ENCODE results near the gene POLK. TPM values are rescaled to one million over a fixed set of nuclear protein-coding genes. Genes with fewer than 3 reads are reported as not detected.
"Not testable (repeated sequence)": the region's sequence is repeated elsewhere in the genome, so short reads cannot be mapped to it uniquely, and the experiment has no call there.

The POLK gene
- total RNA-seq, 3 donors from 2014 or later: 44.0 to 58.4 (median 44.9) TPM

GRCh38 chr5:75567710-75568109 is 56.0 kb downstream of the POLK start:
- no peaks in the 10 kb centered on the region for H3K36me3 ChIP-seq
- TF ChIP-seq POLR2A (IDR thresholded peaks at IDR 0.05): no peak
- no peak for TF ChIP-seq CTCF (IDR thresholded peaks at IDR 0.05)
- TF ChIP-seq POLR2AphosphoS5 (IDR thresholded peaks at IDR 0.05): no peak
- DNase-seq (ENCODE audit: low spot score in 2 of 2): no peak
- peaks cover 0 to 10% of the 10 kb centered on the region in 2 donors for H3K4me1 ChIP-seq
- H3K4me3 ChIP-seq: no peak overlapping the region
- H3K27me3 ChIP-seq: no peaks in the 10 kb centered on the region
- intact Hi-C loops (cut with DNase I; ENCODE audit: low total_unique reads): no loop called here
- peaks cover 0 to 9% of the 10 kb centered on the region in 2 donors for H3K9me3 ChIP-seq
- peak overlapping the region; percentile 21 to 41 for H3K27ac ChIP-seq

- Histone ChIP-seq H3K27me3 (no peaks in the 10 kb centered on the region), H3K9me3 (peaks cover 0 to 9% of the 10 kb centered on the region in 2 donors), H3K4me3 (no peak overlapping the region), H3K36me3 (no peaks in the 10 kb centered on the region), H3K4me1 (peaks cover 0 to 10% of the 10 kb centered on the region in 2 donors), H3K27ac (no peak overlapping the region)
- TF ChIP-seq CTCF (IDR thresholded peaks at IDR 0.05): no peak
- no peak for TF ChIP-seq POLR2A (IDR thresholded peaks at IDR 0.05)
- TF ChIP-seq POLR2AphosphoS5 (IDR thresholded peaks at IDR 0.05): no peak
- intact Hi-C loops (cut with DNase I; ENCODE audit: low total_unique reads): no loop called here
- DNase-seq (ENCODE audit: low spot score in 2 of 2): no peak
These were observed 56.5 kb downstream of the POLK start for GRCh38 chr5:75568202-75568601.

- Histone ChIP-seq H3K4me1 (peaks cover 0 to 7% of the 10 kb centered on the region in 2 donors), H3K27me3 (no peaks in the 10 kb centered on the region), H3K27ac (no peak overlapping the region), H3K36me3 (no peaks in the 10 kb centered on the region), H3K9me3 (no peaks in the 10 kb centered on the region), H3K4me3 (no peak overlapping the region)
- no peak for DNase-seq (ENCODE audit: low spot score in 2 of 2)
- TF ChIP-seq POLR2AphosphoS5 (IDR thresholded peaks at IDR 0.05): no peak
- no peak for TF ChIP-seq POLR2A (IDR thresholded peaks at IDR 0.05)
- intact Hi-C loops (cut with DNase I; ENCODE audit: low total_unique reads): no loop called here
These were observed 59.9 kb downstream of the POLK start for GRCh38 chr5:75571547-75571946.

- Histone ChIP-seq H3K4me3 (no peak overlapping the region), H3K36me3 (no peaks in the 10 kb centered on the region), H3K4me1 (no peaks in the 10 kb centered on the region), H3K27me3 (no peaks in the 10 kb centered on the region), H3K9me3 (no peaks in the 10 kb centered on the region), H3K27ac (no peak overlapping the region)
- DNase-seq (ENCODE audit: low spot score in 2 of 2): no peak
- intact Hi-C loops (cut with DNase I; ENCODE audit: low total_unique reads): no loop called here
- TF ChIP-seq CTCF (IDR thresholded peaks at IDR 0.05) (no peak), POLR2AphosphoS5 (IDR thresholded peaks at IDR 0.05) (no peak), POLR2A (IDR thresholded peaks at IDR 0.05) (no peak)
These were observed 63.1 kb downstream of the POLK start for GRCh38 chr5:75574791-75575190.

GRCh38 chr5:75578280-75578679 is 66.6 kb downstream of the POLK start:
- intact Hi-C loops (cut with DNase I; ENCODE audit: low total_unique reads); H3K27me3 ChIP-seq; DNase-seq (ENCODE audit: low spot score in 2 of 2); H3K36me3 ChIP-seq; H3K4me1 ChIP-seq; H3K4me3 ChIP-seq; H3K9me3 ChIP-seq; H3K27ac ChIP-seq: not testable (repeated sequence)

GRCh38 chr5:75584641-75585040 is 73.0 kb downstream of the POLK start:
- intact Hi-C loops (cut with DNase I; ENCODE audit: low total_unique reads): no loop called here
- H3K4me3 ChIP-seq: no peak overlapping the region
- no peaks in the 10 kb centered on the region for H3K4me1 ChIP-seq
- TF ChIP-seq CTCF (IDR thresholded peaks at IDR 0.05): peak in 1 of 3 donors; percentile 13
- TF ChIP-seq POLR2AphosphoS5 (IDR thresholded peaks at IDR 0.05): no peak
- H3K36me3 ChIP-seq: no peaks in the 10 kb centered on the region
- no peaks in the 10 kb centered on the region for H3K9me3 ChIP-seq
- no peak for DNase-seq (ENCODE audit: low spot score in 2 of 2)
- no peak overlapping the region for H3K27ac ChIP-seq
- no peaks in the 10 kb centered on the region for H3K27me3 ChIP-seq

Measured in breast epithelium (tissue), 4 donors.